SK-MEL-5 (cell line): ENCODE data around the gene UBAC2. TPM values are rescaled to one million over a fixed set of nuclear protein-coding genes. Genes with fewer than 3 reads are reported as not detected.
"Not testable (repeated sequence)": the region's sequence is repeated elsewhere in the genome, so short reads cannot be mapped to it uniquely, and the experiment has no call there.

Experiments
- DNase-seq: peaks from one replicate; pipeline ENCODE4 v3.0.0-alpha.2; 2016; ENCODE audit warnings: low read depth, low spot score
- in situ Hi-C: cut with HindIII; loops from 2 replicates; pipeline ENCODE4 v1.10.0; 2016; ENCODE audit warnings: low sequenced_read_pairs, high pct_unique_total_duplicates, low pct_unique_long_range_greater_than_20kb
- total RNA-seq: library from RNA; depleted of rRNA; stranded (reverse); fragments of >200 nt; shearing (Covaris generic); gene quantifications from 2 replicates; pipeline ENCODE4 v1.2.3, GENCODE V29; 2014

The UBAC2 gene
- total RNA-seq, 1 experiment from 2014 or later, result 70.2 TPM

- DNase-seq, result no peak
- in situ Hi-C loops, result no loop called here
These were observed 5.6 kb downstream of the UBAC2 start for GRCh38 chr13:99206226-99206625.

- in situ Hi-C loops, result no loop called here
- DNase-seq, result no peak
These were observed 6.2 kb downstream of the UBAC2 start for GRCh38 chr13:99206873-99207272.

GRCh38 chr13:99207511-99207910, 6.9 kb downstream of the UBAC2 start:
- in situ Hi-C loops, result no loop called here
- DNase-seq, result no peak

GRCh38 chr13:99208185-99208584, 7.5 kb downstream of the UBAC2 start:
- in situ Hi-C loops, result no loop called here
- DNase-seq, result no peak

GRCh38 chr13:99208845-99209527, 8.3 kb downstream of the UBAC2 start:
- in situ Hi-C loops, result no loop called here

GRCh38 chr13:99210627-99211026, 10.0 kb downstream of the UBAC2 start:
- not testable (repeated sequence) for DNase-seq

More at GRCh38 chr13:99208845-99209527, 8.3 kb downstream of the UBAC2 start:
- DNase-seq, result no peak

GRCh38 chr13:99211421-99212035, 10.9 kb downstream of the UBAC2 start:
- no peak for DNase-seq
- in situ Hi-C loops, result no loop called here

More at GRCh38 chr13:99210627-99211026, 10.0 kb downstream of the UBAC2 start:
- in situ Hi-C loops, result not testable (repeated sequence)

- DNase-seq, result no peak
- in situ Hi-C loops, result no loop called here
These were observed 13.6 kb downstream of the UBAC2 start for GRCh38 chr13:99214232-99214631.

- no peak for DNase-seq
- in situ Hi-C loops, result no loop called here
These were observed 14.1 kb downstream of the UBAC2 start for GRCh38 chr13:99214731-99215130.

- no peak for DNase-seq
- in situ Hi-C loops, result no loop called here
These were observed 14.7 kb downstream of the UBAC2 start for GRCh38 chr13:99215184-99215830.

GRCh38 chr13:99217461-99218110, 16.9 kb downstream of the UBAC2 start:
- in situ Hi-C loops, result no loop called here
- DNase-seq, result no peak

- no peak for DNase-seq
- in situ Hi-C loops, result no loop called here
These were observed 17.5 kb downstream of the UBAC2 start for GRCh38 chr13:99218126-99218525.

GRCh38 chr13:99218545-99218944, 17.9 kb downstream of the UBAC2 start:
- no peak for DNase-seq
- in situ Hi-C loops, result no loop called here

GRCh38 chr13:99218969-99219368, 18.3 kb downstream of the UBAC2 start:
- in situ Hi-C loops, result no loop called here
- no peak for DNase-seq

GRCh38 chr13:99220199-99220935, 19.7 kb downstream of the UBAC2 start:
- DNase-seq, result no peak
- in situ Hi-C loops, result no loop called here

- in situ Hi-C loops, result no loop called here
- DNase-seq, result no peak
These were observed 21.0 kb downstream of the UBAC2 start for GRCh38 chr13:99221567-99222239.

- DNase-seq, result no peak
- in situ Hi-C loops, result no loop called here
These were observed 22.9 kb downstream of the UBAC2 start for GRCh38 chr13:99223587-99223986.
